Stimulated activated CD4-positive, alpha-beta T cell treated with anti-CD3 and anti-CD28 coated beads, TNF-alpha, amount 100 ng/mL, for 24 hours (primary cell): ENCODE results near the gene QRICH1.

Source experiments
- DNase-seq, 3 experiments: peaks; one replicate each; pipeline ENCODE4 v3.0.0-alpha.2; 2020; ENCODE audit warnings: low read depth in 3 of 3

QRICH1 gene

GRCh38 chr3:48997714-48998637, 95.9 kb downstream of the QRICH1 start:
- DNase-seq = no peak

DNA sequence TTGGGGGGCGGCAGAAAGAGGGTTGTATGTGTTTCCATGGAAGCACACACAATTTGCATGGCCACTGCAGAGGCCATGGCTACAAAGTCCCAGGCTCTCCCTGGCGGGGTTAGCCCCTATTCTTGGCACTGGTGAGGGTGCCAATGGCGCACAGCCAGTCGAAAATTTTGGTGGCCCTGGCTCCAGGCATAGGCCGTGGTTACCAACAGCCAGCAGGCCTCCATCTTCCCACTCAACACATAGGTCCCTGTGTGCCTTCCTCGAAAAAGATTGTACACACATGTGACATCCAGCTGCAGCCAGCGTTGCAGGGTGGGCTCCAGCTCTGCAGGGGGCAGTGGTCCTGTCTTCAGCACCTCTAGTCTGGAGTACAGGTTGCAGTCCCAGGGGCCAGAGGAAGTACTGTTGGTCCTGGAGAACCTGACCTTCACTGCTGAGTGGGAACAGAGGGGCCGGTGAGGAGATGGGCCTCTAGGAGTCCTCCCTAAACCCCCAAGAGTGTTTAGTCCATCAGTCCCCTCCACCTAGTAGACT, 96.7 kb downstream of the QRICH1 start:
- no peak for DNase-seq

- DNase-seq = no peak
These were observed 97.2 kb downstream of the QRICH1 start for GRCh38 chr3:48996640-48997039.

DNA sequence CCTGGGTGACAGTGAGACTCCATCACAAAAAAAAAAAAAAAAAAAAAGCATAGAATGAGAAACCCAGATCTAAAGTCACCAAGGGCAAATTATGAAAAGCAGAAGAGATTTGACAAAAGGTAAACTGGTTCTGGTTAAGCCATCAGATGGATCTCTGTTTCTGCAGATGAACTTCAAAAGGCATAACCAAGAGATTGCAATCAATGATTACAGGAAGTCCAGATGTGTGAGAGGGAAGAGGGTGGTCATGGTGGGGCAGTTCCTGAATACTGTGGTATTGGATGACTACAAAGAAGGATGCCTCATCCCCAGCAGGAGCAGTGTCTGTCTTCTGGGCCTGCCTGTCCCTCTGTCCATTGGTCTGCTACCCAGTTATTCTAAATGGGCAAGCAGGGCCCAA, 100.0 kb downstream of the QRICH1 start:
- DNase-seq = no peak

DNA sequence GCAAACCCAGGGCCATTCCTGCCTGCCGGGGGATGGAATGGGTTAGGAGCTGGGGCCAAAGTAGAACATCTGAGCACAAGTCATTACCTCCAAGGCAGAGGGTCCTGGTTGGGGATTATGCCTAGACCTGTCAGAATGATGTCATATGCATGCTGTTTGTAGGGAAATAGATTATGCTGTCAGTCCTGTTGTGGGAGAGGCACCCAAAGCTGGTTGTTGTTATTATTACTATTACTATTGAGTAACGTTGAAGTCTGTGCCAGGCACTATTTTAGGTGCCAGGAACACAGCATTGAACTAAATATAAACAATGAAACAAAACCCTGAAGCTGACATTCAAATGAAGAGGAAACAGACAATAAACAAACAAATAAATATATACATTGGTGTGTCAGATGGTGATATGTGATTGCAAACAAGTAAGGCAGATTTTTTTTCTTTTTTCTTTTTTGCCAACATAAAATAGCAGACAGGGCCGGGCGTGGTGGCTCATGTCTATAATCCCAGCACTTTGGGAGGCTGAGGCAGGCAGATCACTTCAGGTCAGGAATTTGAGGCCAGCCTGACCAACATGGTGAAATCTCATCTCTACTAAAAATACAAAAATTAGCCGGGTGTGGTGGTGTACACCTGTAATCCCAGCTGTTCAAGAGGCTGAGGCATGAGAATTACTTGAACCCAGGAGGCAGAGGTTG, 101.9 kb downstream of the QRICH1 start:
- DNase-seq = no peak

- DNase-seq = no peak
These were observed 103.0 kb downstream of the QRICH1 start for GRCh38 chr3:48990636-48991469.

DNA sequence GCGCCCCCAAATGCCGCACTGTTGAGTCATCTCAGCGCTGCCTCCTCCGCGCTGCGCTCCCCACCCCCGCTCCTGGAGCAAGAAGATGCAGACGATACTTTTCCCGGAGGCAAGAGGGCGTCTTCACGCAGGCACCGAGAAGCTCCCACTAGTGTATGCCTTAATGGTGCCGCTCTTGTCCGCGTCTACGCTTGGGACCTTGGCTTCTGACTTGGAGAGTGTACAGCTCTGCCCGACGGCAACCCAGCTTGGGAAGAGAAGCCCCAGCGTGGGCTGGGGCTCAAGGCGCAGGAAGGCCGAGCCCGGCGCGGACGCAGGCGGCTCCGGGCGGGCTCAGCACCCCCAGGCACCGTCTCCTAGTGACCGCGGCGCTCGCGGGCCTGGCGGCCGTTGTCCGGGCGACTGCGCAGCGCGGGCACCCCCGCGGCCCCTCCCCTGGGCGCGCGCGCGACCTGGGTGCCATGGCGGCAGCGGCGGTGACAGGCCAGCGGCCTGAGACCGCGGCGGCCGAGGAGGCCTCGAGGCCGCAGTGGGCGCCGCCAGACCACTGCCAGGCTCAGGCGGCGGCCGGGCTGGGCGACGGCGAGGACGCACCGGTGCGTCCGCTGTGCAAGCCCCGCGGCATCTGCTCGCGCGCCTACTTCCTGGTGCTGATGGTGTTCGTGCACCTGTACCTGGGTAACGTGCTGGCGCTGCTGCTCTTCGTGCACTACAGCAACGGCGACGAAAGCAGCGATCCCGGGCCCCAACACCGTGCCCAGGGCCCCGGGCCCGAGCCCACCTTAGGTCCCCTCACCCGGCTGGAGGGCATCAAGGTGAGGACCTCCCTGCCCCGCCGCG, 103.9 kb downstream of the QRICH1 start, which contains the start of gene P4HTM:
TSS of gene P4HTM (plus strand) at position 446 of the 840 bp plus-strand sequence. CDS start at position 462, 16 bp downstream.
- DNase-seq = peak; percentile 61 to 85 (median 61)

GRCh38 chr3:48989126-48989795, 104.6 kb downstream of the QRICH1 start:
- DNase-seq = no peak

DNA sequence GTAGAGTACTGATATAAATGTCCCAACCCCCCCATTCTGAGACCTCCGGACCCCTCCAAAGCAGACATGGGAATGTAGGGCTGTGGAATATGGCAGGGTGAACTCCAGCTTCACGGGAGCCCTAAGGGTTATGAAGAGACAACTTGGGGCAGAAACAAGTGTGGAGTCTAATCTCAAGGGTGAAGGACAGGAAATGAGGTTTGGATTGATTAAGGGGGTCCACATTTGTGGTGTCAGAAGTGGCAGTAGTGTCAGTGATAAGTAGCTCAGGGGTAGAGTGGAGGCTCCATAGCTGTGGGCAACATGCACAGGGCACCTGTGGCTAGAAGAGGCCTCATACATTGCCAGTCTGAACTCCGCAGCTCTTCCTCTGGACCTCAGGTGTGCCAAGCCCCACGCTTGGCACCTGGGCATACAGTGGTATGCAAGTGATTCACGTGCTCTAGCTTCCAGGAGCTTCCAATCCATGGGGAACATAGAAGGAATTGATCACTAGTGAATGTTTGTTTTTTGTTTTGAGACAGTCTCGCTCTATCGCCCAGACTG, 108.0 kb downstream of the QRICH1 start:
- DNase-seq = no peak

DNA sequence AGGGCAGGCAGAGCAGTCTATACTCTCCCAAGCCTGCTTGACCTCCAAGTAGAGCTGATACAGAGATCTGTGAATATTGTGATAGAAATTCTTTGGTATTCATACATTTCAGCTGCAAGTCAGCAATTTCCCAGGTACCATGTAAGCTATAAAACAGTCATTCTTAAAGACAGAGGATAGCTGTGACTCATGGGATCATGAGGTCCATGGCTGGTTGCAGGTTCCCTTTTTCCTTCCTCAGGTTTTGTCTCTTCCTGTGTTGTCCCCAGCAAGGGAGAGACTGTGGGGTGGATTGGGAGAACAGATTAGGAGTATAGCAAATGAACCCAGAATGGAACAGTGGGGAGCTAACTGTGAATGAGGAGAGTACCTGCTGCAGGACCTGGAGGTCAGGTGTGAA, 109.2 kb downstream of the QRICH1 start:
- no peak for DNase-seq

DNA sequence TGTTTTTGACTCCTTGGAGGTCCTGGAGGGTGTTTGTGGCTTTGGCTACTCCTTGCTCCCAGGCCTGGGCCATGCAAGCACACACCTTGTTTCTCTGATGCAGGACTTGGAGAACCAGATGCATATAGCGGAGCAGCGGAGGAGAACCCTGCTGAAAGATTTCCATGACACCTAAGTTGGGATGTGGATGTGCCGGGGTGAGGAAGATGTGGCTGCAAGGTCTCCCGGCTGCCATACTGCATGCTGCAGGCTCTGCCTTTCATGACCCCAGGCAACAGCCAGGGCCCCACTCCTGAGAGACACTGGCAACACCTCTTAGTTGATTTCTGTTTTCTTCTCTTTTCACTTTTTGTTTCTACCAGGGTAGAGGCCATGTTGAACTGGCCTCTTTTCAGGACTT, 110.8 kb downstream of the QRICH1 start:
- no peak for DNase-seq

DNA sequence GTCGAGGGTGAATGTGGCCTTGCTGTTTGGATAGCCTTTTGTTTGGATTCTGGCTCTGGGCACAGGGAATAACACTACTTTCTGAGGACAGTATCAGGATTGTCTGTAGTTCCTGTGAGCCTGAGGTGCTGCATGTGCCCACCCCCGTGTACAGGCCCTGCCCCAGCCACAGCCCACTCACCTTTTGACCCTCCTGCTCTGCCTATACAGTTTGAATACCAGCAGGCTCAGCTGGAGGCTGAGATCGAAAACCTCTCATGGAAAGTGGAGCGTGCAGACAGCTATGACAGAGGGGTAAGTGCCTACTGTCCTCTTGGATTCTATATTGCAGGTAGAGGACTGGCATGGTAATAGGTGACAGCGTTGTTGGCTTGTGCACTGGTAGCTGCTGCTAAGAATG, 111.2 kb downstream of the QRICH1 start:
- DNase-seq = no peak

DNA sequence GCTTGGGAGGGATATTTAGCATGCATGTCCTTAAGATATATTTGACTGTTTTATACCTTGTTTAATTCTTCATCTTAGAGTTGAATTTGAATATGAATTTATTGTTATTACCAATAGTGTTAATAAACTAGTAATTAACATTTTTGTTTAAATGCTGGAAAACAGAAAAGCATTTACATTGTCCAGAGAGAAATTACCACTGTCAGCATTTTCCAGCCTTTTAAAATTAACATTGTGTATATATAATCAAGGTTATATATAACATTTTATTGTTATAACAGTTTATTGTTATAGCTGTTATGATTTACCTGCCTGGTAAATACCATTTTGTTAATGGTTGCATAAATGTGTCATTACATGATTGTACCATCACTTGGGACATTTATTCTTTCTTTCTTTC, 111.9 kb downstream of the QRICH1 start:
- no peak for DNase-seq

DNA sequence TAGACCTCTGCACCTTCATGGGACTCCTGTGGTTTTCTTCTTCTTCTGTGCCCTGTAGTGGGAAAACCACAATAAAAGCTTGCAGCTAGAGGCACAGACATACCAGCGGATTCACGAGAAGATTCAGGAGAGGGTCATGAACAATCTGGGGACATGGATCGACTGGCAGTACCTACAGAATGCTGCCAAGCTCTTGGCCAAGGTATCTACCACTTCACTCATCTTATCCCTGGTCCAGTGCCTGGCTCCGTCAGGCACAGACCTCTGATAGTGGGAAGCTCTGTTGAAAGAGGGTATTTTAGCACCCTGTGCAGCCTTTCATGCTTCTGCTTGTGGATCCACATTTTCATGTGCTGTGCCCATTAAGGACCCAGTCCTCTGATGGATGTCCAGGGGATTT, 113.6 kb downstream of the QRICH1 start:
- no peak for DNase-seq
